ENCODE measurements around the gene ITGA11.

The ITGA11 gene

GRCh38 chr15:68326711-68327354 is 105.1 kb downstream of the ITGA11 start:
- Histone ChIP-seq H3K27ac (ENCODE audit: low read depth, low read length) (no peak overlapping the region), H3K4me1 (ENCODE audit: control insufficient read depth, insufficient read depth, low read length, unreplicated experiment) (peaks cover 10% of the 10 kb centered on the region), H3K27me3 (ENCODE audit: insufficient read depth, low read length) (no peaks in the 10 kb centered on the region), H3K36me3 (ENCODE audit: insufficient read depth, low read length) (no peaks in the 10 kb centered on the region), H3K79me2 (ENCODE audit: control insufficient read depth, insufficient read depth, low read length, unreplicated experiment) (no peaks in the 10 kb centered on the region), H3K4me3 (ENCODE audit: low read depth, low read length) (no peak overlapping the region), H2AFZ (ENCODE audit: low read length, unreplicated experiment) (no peak overlapping the region)

GRCh38 chr15:68325726-68326125 is 106.2 kb downstream of the ITGA11 start:
- Histone ChIP-seq H3K36me3 (ENCODE audit: insufficient read depth, low read length) (no peaks in the 10 kb centered on the region), H3K4me1 (ENCODE audit: control insufficient read depth, insufficient read depth, low read length, unreplicated experiment) (peaks cover 10% of the 10 kb centered on the region), H3K4me3 (ENCODE audit: low read depth, low read length) (no peak overlapping the region), H3K27me3 (ENCODE audit: insufficient read depth, low read length) (no peaks in the 10 kb centered on the region), H3K79me2 (ENCODE audit: control insufficient read depth, insufficient read depth, low read length, unreplicated experiment) (no peaks in the 10 kb centered on the region), H2AFZ (ENCODE audit: low read length, unreplicated experiment) (no peak overlapping the region), H3K27ac (ENCODE audit: low read depth, low read length) (no peak overlapping the region)

GRCh38 chr15:68322796-68323195 is 109.2 kb downstream of the ITGA11 start:
- Histone ChIP-seq H3K27me3 (ENCODE audit: insufficient read depth, low read length) (no peaks in the 10 kb centered on the region), H3K36me3 (ENCODE audit: insufficient read depth, low read length) (no peaks in the 10 kb centered on the region), H3K4me1 (ENCODE audit: control insufficient read depth, insufficient read depth, low read length, unreplicated experiment) (peaks cover 10% of the 10 kb centered on the region), H2AFZ (ENCODE audit: low read length, unreplicated experiment) (no peak overlapping the region), H3K4me3 (ENCODE audit: low read depth, low read length) (no peak overlapping the region), H3K79me2 (ENCODE audit: control insufficient read depth, insufficient read depth, low read length, unreplicated experiment) (no peaks in the 10 kb centered on the region), H3K27ac (ENCODE audit: low read depth, low read length) (no peak overlapping the region)

- Histone ChIP-seq H2AFZ (ENCODE audit: low read length, unreplicated experiment) (no peak overlapping the region), H3K4me1 (ENCODE audit: control insufficient read depth, insufficient read depth, low read length, unreplicated experiment) (peaks cover 9% of the 10 kb centered on the region), H3K4me3 (ENCODE audit: low read depth, low read length) (no peak overlapping the region), H3K36me3 (ENCODE audit: insufficient read depth, low read length) (no peaks in the 10 kb centered on the region), H3K27ac (ENCODE audit: low read depth, low read length) (no peak overlapping the region), H3K79me2 (ENCODE audit: control insufficient read depth, insufficient read depth, low read length, unreplicated experiment) (no peaks in the 10 kb centered on the region), H3K27me3 (ENCODE audit: insufficient read depth, low read length) (no peaks in the 10 kb centered on the region)
These were observed 110.7 kb downstream of the ITGA11 start for GRCh38 chr15:68321229-68321628.

- no peaks in the 10 kb centered on the region for H3K27me3 ChIP-seq (ENCODE audit: insufficient read depth, low read length)
These were observed 112.0 kb downstream of the ITGA11 start for GRCh38 chr15:68319997-68320396.

GRCh38 chr15:68318931-68319909 is 112.7 kb downstream of the ITGA11 start:
- Histone ChIP-seq H3K36me3 (ENCODE audit: insufficient read depth, low read length) (no peaks in the 10 kb centered on the region), H3K79me2 (ENCODE audit: control insufficient read depth, insufficient read depth, low read length, unreplicated experiment) (no peaks in the 10 kb centered on the region), H3K4me1 (ENCODE audit: control insufficient read depth, insufficient read depth, low read length, unreplicated experiment) (no peaks in the 10 kb centered on the region), H3K27ac (ENCODE audit: low read depth, low read length) (no peak overlapping the region), H2AFZ (ENCODE audit: low read length, unreplicated experiment) (no peak overlapping the region), H3K27me3 (ENCODE audit: insufficient read depth, low read length) (no peaks in the 10 kb centered on the region), H3K4me3 (ENCODE audit: low read depth, low read length) (no peak overlapping the region)

More at GRCh38 chr15:68319997-68320396, 112.0 kb downstream of the ITGA11 start:
- H3K4me3 ChIP-seq (ENCODE audit: low read depth, low read length): no peak overlapping the region
- H3K4me1 ChIP-seq (ENCODE audit: control insufficient read depth, insufficient read depth, low read length, unreplicated experiment): no peaks in the 10 kb centered on the region
- no peaks in the 10 kb centered on the region for H3K79me2 ChIP-seq (ENCODE audit: control insufficient read depth, insufficient read depth, low read length, unreplicated experiment)
- H3K36me3 ChIP-seq (ENCODE audit: insufficient read depth, low read length): no peaks in the 10 kb centered on the region
- H3K27ac ChIP-seq (ENCODE audit: low read depth, low read length): no peak overlapping the region
- H2AFZ ChIP-seq (ENCODE audit: low read length, unreplicated experiment): no peak overlapping the region

GRCh38 chr15:68318008-68318835 is 113.7 kb downstream of the ITGA11 start:
- H3K27ac ChIP-seq (ENCODE audit: low read depth, low read length): no peak overlapping the region
- H2AFZ ChIP-seq (ENCODE audit: low read length, unreplicated experiment): no peak overlapping the region
- H3K36me3 ChIP-seq (ENCODE audit: insufficient read depth, low read length): no peaks in the 10 kb centered on the region
- H3K79me2 ChIP-seq (ENCODE audit: control insufficient read depth, insufficient read depth, low read length, unreplicated experiment): no peaks in the 10 kb centered on the region
- H3K4me1 ChIP-seq (ENCODE audit: control insufficient read depth, insufficient read depth, low read length, unreplicated experiment): peaks cover under 1% of the 10 kb centered on the region
- no peaks in the 10 kb centered on the region for H3K27me3 ChIP-seq (ENCODE audit: insufficient read depth, low read length)
- H3K4me3 ChIP-seq (ENCODE audit: low read depth, low read length): no peak overlapping the region

- no peak overlapping the region for H3K27ac ChIP-seq (ENCODE audit: low read depth, low read length)
- no peaks in the 10 kb centered on the region for H3K79me2 ChIP-seq (ENCODE audit: control insufficient read depth, insufficient read depth, low read length, unreplicated experiment)
- H3K27me3 ChIP-seq (ENCODE audit: insufficient read depth, low read length): no peaks in the 10 kb centered on the region
- H3K36me3 ChIP-seq (ENCODE audit: insufficient read depth, low read length): no peaks in the 10 kb centered on the region
- peaks cover 6% of the 10 kb centered on the region for H3K4me1 ChIP-seq (ENCODE audit: control insufficient read depth, insufficient read depth, low read length, unreplicated experiment)
- no peak overlapping the region for H2AFZ ChIP-seq (ENCODE audit: low read length, unreplicated experiment)
- H3K4me3 ChIP-seq (ENCODE audit: low read depth, low read length): no peak overlapping the region
These were observed 114.5 kb downstream of the ITGA11 start for GRCh38 chr15:68317281-68318007.

GRCh38 chr15:68316061-68316804 is 115.7 kb downstream of the ITGA11 start:
- H3K36me3 ChIP-seq (ENCODE audit: insufficient read depth, low read length): no peaks in the 10 kb centered on the region
- no peaks in the 10 kb centered on the region for H3K27me3 ChIP-seq (ENCODE audit: insufficient read depth, low read length)
- no peak overlapping the region for H3K4me3 ChIP-seq (ENCODE audit: low read depth, low read length)
- H2AFZ ChIP-seq (ENCODE audit: low read length, unreplicated experiment): no peak overlapping the region
- H3K79me2 ChIP-seq (ENCODE audit: control insufficient read depth, insufficient read depth, low read length, unreplicated experiment): no peaks in the 10 kb centered on the region
- H3K4me1 ChIP-seq (ENCODE audit: control insufficient read depth, insufficient read depth, low read length, unreplicated experiment): peaks cover 6% of the 10 kb centered on the region
- no peak overlapping the region for H3K27ac ChIP-seq (ENCODE audit: low read depth, low read length)

Data from ACC112 (cell line).